ENCODE measurements around the gene MFNG. TPM values are rescaled to one million over a fixed set of nuclear protein-coding genes. Genes with fewer than 3 reads are reported as not detected.

The MFNG gene
- total and polyA plus RNA-seq, 2 experiments from 2014 or later: 2.6 to 6.4 TPM

DNA sequence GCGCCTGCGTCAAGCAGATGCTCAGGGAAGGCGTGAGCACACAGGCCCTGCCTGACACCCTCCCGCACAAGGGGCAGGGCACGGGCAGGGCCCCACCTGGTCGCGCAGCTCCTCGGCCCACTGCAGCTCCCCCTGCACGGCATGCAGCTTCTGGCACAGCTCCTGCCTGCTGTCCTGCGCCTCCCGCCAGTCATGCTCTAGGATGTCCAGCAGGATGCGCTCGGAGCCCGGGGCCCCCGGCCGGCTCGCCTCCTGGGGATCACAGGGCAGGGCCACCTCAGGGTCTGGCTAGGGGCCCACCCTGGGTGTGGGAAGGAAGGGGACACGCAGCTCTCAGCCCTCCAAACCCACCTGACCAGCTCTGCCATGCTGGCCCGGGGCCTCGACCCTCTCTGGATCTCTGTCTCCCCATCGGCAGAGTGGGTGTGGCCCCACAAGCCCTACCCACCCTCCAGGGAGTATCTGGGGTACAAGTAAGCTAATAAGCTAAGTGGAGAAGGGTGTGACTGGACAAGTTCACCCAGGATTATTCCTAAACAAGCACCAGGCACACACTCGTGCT is 22.3 kb upstream of the MFNG start:
- Histone ChIP-seq H3K4me3 (no peak overlapping the region), H3K36me3 (no peaks in the 10 kb centered on the region), H3K27me3 (no peaks in the 10 kb centered on the region), H3K27ac (no peak overlapping the region), H3K9me3 (ENCODE audit: low read depth) (no peaks in the 10 kb centered on the region), H3K4me1 (ENCODE audit: low read depth) (peaks cover 14% of the 10 kb centered on the region)
- no peak for DNase-seq (ENCODE audit: low read depth in 1 of 2, low spot score in 1 of 2)
- TF ChIP-seq, protein P1, sequence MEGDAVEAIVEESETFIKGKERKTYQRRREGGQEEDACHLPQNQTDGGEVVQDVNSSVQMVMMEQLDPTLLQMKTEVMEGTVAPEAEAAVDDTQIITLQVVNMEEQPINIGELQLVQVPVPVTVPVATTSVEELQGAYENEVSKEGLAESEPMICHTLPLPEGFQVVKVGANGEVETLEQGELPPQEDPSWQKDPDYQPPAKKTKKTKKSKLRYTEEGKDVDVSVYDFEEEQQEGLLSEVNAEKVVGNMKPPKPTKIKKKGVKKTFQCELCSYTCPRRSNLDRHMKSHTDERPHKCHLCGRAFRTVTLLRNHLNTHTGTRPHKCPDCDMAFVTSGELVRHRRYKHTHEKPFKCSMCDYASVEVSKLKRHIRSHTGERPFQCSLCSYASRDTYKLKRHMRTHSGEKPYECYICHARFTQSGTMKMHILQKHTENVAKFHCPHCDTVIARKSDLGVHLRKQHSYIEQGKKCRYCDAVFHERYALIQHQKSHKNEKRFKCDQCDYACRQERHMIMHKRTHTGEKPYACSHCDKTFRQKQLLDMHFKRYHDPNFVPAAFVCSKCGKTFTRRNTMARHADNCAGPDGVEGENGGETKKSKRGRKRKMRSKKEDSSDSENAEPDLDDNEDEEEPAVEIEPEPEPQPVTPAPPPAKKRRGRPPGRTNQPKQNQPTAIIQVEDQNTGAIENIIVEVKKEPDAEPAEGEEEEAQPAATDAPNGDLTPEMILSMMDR (IDR thresholded peaks at IDR 0.05; ENCODE audit: low read depth, low read length): no peak

DNA sequence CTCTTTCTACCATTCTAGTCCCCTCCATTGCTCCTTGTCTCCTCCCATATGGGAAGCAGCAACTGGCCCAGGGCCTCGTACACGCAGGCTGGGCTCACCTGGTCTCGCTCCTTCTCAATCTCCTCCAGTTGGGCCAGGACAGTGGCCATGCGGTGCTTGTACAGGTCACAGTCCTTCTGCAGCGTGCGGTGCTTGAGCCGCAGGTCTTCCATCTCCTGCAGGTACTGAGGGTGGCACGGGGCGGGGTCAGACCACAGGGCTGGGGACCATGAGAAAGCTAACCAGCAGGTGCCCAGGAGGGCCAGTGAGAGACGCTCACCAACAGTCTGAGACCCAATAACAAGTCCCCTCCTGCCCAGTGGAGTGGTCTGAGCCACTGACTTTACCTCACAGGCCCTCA is 21.5 kb upstream of the MFNG start:
- Histone ChIP-seq H3K27ac (no peak overlapping the region), H3K4me1 (ENCODE audit: low read depth) (peaks cover 15% of the 10 kb centered on the region), H3K4me3 (no peak overlapping the region), H3K9me3 (ENCODE audit: low read depth) (no peaks in the 10 kb centered on the region), H3K27me3 (no peaks in the 10 kb centered on the region), H3K36me3 (no peaks in the 10 kb centered on the region)
- TF ChIP-seq, protein P1 (IDR thresholded peaks at IDR 0.05; ENCODE audit: low read depth, low read length): no peak
- no peak for DNase-seq (ENCODE audit: low read depth in 1 of 2, low spot score in 1 of 2)

DNA sequence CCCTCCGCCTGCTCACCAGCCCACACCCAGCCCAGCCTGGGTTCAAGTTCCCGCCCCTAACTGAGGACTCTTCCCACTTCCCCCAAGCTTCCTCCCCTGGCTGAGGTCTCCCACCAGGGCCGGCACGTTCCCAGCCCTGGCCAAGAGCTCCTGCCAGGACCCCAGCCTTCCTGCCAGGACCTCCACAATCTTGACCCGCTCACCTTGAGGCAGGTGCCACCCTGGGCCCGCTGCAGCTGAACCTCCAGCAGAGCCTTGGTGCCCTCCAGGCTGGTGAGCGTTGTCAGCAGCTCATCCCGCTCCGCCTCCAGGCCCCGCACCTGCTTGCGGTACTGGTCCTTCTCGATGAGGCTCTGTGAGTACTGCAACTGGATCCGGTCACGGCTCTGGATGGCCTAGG is 19.8 kb upstream of the MFNG start:
- no peaks in the 10 kb centered on the region for H3K9me3 ChIP-seq (ENCODE audit: low read depth)
- no peak overlapping the region for H3K27ac ChIP-seq
- no peaks in the 10 kb centered on the region for H3K27me3 ChIP-seq
- peaks cover 22% of the 10 kb centered on the region for H3K4me1 ChIP-seq (ENCODE audit: low read depth)
- H3K36me3 ChIP-seq: no peaks in the 10 kb centered on the region
- no peak for DNase-seq (ENCODE audit: low read depth in 1 of 2, low spot score in 1 of 2)
- no peak overlapping the region for H3K4me3 ChIP-seq
- TF ChIP-seq, protein P1 (IDR thresholded peaks at IDR 0.05; ENCODE audit: low read depth, low read length): no peak

DNA sequence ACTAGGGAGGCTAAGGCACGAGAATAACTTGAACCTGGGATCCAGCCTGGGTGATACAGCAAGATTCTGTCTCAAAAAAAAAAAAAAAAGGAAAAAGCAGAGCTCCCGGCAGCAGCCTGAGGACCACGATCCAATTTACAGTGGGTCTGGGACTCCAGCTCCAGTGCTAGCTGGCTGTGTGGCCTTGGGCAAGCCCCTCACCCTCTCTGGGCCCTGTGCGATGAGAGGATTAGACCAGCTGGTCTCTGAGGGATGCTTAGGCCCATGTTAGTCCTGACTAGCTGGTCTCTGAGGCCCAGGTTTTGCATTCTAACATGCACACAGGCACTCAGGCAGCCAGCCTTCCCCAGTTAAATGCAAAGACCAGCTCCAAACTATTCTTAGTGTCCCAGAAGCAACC is 19.4 kb upstream of the MFNG start:
- no peak for DNase-seq (ENCODE audit: low read depth in 1 of 2, low spot score in 1 of 2)
- Histone ChIP-seq H3K27me3 (no peaks in the 10 kb centered on the region), H3K9me3 (ENCODE audit: low read depth) (no peaks in the 10 kb centered on the region), H3K27ac (no peak overlapping the region), H3K4me3 (no peak overlapping the region), H3K36me3 (no peaks in the 10 kb centered on the region), H3K4me1 (ENCODE audit: low read depth) (peaks cover 22% of the 10 kb centered on the region)
- TF ChIP-seq, protein P1 (IDR thresholded peaks at IDR 0.05; ENCODE audit: low read depth, low read length): no peak

DNA sequence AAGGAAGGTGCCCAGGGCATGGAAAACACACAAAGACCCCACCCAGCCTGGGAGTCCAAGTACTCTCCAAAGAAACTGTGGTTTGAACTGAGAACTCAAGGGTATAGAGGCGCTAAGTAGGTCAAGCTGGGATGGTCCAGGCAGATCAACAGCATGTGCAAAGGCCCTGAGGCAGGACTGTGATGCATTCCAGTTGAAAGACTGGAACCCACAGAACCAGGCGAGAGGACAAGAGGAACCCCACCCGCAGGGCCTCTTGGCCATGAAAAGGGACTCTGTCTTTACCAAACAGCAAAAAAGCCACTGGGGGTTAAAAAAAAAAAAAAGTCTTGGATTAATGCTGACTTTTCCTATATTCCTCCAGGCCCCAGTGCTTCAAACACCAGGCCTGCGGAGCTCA is 18.8 kb upstream of the MFNG start:
- H3K4me1 ChIP-seq (ENCODE audit: low read depth): peaks cover 22% of the 10 kb centered on the region
- no peaks in the 10 kb centered on the region for H3K27me3 ChIP-seq
- TF ChIP-seq, protein P1 (IDR thresholded peaks at IDR 0.05; ENCODE audit: low read depth, low read length): no peak
- H3K9me3 ChIP-seq (ENCODE audit: low read depth): no peaks in the 10 kb centered on the region
- no peaks in the 10 kb centered on the region for H3K36me3 ChIP-seq
- H3K27ac ChIP-seq: no peak overlapping the region
- no peak overlapping the region for H3K4me3 ChIP-seq
- no peak for DNase-seq (ENCODE audit: low read depth in 1 of 2, low spot score in 1 of 2)

Measured in cardiac muscle cell (in vitro differentiated cells and primary cell).